Measurements from ENCODE around the gene SLC25A2. TPM values are rescaled to one million over a fixed set of nuclear protein-coding genes. Genes with fewer than 3 reads are reported as not detected.
"Not testable (repeated sequence)": the region's sequence is repeated elsewhere in the genome, so short reads cannot be mapped to it uniquely, and the experiment has no call there.

Gene SLC25A2
- polyA plus RNA-seq, 1 experiment, result not detected

DNA sequence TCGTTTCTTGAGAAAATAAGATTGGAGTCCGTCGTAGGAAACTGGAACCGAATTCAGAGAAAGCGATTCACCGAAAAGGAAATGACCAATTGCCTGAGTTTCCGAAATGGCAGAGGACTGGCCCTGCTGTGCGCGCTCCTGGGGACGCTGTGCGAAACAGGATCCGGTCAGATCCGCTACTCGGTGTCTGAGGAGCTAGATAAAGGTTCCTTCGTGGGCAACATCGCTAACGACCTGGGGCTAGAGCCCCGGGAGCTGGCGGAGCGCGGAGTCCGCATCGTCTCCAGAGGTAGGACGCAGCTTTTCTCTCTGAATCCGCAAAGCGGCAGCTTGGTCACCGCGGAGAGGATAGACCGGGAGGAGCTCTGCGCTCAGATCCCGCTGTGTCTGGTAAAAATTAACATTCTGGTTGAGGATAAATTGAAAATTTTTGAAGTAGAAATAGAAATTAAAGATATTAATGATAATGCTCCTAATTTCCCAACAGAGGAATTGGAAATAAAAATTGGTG, 40.2 kb upstream of the SLC25A2 start:
- no peaks in the 10 kb centered on the region for H3K36me3 ChIP-seq (ENCODE audit: control insufficient read depth, insufficient read depth, low read length)
- POLR2A ChIA-PET, result no interaction called here
- TF ChIP-seq, protein P1, sequence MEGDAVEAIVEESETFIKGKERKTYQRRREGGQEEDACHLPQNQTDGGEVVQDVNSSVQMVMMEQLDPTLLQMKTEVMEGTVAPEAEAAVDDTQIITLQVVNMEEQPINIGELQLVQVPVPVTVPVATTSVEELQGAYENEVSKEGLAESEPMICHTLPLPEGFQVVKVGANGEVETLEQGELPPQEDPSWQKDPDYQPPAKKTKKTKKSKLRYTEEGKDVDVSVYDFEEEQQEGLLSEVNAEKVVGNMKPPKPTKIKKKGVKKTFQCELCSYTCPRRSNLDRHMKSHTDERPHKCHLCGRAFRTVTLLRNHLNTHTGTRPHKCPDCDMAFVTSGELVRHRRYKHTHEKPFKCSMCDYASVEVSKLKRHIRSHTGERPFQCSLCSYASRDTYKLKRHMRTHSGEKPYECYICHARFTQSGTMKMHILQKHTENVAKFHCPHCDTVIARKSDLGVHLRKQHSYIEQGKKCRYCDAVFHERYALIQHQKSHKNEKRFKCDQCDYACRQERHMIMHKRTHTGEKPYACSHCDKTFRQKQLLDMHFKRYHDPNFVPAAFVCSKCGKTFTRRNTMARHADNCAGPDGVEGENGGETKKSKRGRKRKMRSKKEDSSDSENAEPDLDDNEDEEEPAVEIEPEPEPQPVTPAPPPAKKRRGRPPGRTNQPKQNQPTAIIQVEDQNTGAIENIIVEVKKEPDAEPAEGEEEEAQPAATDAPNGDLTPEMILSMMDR (IDR thresholded peaks at IDR 0.05; ENCODE audit: insufficient read depth, low read depth, low read length), result no peak
- CTCF ChIA-PET, result interaction anchor here (0.6 to 3.4 kb wide), 13 partner anchors 9 to 223 kb away, joined by 3 to 17 read pairs (median 8); partner anchors contain the start of genes PCDHGA1, PCDHGA12, PCDHGA4 and PCDHGB3
- H3K4me3 ChIP-seq (ENCODE audit: low read depth, low read length), result peak overlapping the region; percentile 18
- no peak for DNase-seq (ENCODE audit: low read depth)
- no peaks in the 10 kb centered on the region for H3K27me3 ChIP-seq (ENCODE audit: control insufficient read depth, insufficient read depth, low read length)

DNA sequence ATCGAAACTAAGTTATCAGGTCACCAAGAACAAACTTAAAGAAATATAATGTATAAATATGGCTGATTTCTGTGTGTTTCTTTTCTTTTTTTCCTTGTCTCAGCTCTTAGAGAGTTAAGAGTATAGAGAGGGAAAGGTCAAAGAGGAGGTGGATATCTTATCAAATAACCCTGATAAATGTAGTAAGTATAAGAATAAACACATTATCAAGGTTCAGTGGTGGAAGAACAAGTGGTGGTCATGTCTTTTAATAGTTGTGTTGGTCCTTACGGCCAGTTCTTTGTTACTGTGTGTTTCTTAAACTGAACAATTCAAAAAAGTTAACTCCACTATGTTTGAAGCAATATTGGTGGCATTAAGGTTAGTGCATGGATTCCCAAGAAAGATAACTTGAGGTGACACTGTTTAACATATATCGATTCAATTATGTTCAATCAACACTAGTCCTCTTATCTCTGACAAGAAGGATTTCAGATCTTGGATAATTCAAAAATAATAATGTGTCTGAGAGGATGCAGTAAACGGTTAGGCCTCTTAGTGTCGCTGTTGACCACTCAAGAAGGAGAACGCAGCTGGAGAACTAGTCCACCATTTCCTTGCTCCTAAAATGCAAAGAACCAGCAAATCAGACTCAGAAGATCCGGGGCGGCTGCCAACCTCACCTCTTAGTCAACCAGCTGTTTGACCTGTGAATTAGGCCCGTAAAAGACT, 39.5 kb upstream of the SLC25A2 start, which contains the start of gene PCDHGA3:
TSS of gene PCDHGA3 (plus strand) at position 588 of the 711 bp plus-strand sequence. CDS start 205 bp downstream, outside the sequence.
- ChIA-PET POLR2A (no interaction called here), CTCF (interaction anchor here (0.8 to 3.4 kb wide), 14 partner anchors 9 to 224 kb away, joined by 3 to 17 read pairs (median 6); partner anchors contain the start of genes PCDHGA1, PCDHGA12, PCDHGA4 and PCDHGB2)
- Histone ChIP-seq H3K4me3 (ENCODE audit: low read depth, low read length) (peak within 1 kb of the TSS; percentile 18), H3K27me3 (ENCODE audit: control insufficient read depth, insufficient read depth, low read length) (no peaks in the 10 kb centered on the region), H3K36me3 (ENCODE audit: control insufficient read depth, insufficient read depth, low read length) (no peaks in the 10 kb centered on the region)
- no peak for DNase-seq (ENCODE audit: low read depth)
- TF ChIP-seq, protein P1 (IDR thresholded peaks at IDR 0.05; ENCODE audit: insufficient read depth, low read depth, low read length), result peak; percentile 42; the same call in 1 of the 2 replicates

DNA sequence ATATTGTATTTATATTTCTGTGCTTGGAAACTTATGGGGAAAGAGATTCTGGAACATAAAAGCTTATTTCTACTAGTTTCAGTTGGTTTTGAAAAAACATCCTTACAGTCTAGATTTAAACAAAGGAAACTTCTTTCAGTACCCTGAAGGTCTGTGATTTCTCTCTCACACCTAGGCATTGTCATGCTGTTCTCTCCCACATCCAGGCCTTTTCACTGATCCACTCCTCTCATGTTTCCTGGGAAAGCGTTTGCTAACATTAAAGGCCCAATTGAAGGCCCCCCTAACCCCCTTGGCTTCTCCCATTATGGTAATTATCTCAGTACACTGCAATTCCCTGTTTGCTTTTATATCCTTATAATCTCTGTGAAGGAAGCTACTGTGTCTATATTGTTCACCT, 38.9 kb upstream of the SLC25A2 start:
- Histone ChIP-seq H3K4me3 (ENCODE audit: low read depth, low read length) (no peak overlapping the region), H3K36me3 (ENCODE audit: control insufficient read depth, insufficient read depth, low read length) (no peaks in the 10 kb centered on the region), H3K27me3 (ENCODE audit: control insufficient read depth, insufficient read depth, low read length) (no peaks in the 10 kb centered on the region)
- TF ChIP-seq, protein P1 (IDR thresholded peaks at IDR 0.05; ENCODE audit: insufficient read depth, low read depth, low read length), result no peak
- POLR2A ChIA-PET, result no interaction called here
- CTCF ChIA-PET, result interaction anchor here (0.5 to 3.4 kb wide), 10 partner anchors 10 to 220 kb away, joined by 3 to 17 read pairs (median 6); partner anchors contain the start of genes PCDHGA1, PCDHGA4, PCDHGB2 and TAF7
- no peak for DNase-seq (ENCODE audit: low read depth)

DNA sequence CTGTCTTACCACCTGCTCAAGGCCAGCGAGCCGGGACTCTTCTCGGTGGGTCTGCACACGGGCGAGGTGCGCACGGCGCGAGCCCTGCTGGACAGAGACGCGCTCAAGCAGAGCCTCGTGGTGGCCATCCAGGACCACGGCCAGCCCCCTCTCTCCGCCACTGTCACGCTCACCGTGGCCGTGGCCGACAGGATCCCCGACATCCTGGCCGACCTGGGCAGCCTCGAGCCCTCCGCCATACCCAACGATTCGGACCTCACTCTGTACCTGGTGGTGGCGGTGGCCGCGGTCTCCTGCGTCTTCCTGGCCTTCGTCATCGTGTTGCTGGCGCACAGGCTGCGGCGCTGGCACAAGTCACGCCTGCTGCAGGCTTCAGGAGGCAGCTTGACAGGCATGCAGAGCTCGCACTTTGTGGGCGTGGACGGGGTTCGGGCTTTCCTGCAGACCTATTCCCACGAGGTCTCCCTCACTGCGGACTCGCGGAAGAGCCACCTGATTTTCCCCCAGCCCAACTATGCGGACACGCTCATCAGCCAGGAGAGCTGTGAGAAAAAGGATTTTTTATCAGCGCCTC, 37.0 kb upstream of the SLC25A2 start:
- DNase-seq (ENCODE audit: low read depth); POLR2A ChIA-PET; H3K36me3 ChIP-seq (ENCODE audit: control insufficient read depth, insufficient read depth, low read length); H3K4me3 ChIP-seq (ENCODE audit: low read depth, low read length); H3K27me3 ChIP-seq (ENCODE audit: control insufficient read depth, insufficient read depth, low read length): not testable (repeated sequence)
- CTCF ChIA-PET, result interaction anchor here (1.3 to 2.1 kb wide), 2 partner anchors 10 to 21 kb away, joined by 3 to 4 read pairs; partner anchors contain the start of gene TAF7

DNA sequence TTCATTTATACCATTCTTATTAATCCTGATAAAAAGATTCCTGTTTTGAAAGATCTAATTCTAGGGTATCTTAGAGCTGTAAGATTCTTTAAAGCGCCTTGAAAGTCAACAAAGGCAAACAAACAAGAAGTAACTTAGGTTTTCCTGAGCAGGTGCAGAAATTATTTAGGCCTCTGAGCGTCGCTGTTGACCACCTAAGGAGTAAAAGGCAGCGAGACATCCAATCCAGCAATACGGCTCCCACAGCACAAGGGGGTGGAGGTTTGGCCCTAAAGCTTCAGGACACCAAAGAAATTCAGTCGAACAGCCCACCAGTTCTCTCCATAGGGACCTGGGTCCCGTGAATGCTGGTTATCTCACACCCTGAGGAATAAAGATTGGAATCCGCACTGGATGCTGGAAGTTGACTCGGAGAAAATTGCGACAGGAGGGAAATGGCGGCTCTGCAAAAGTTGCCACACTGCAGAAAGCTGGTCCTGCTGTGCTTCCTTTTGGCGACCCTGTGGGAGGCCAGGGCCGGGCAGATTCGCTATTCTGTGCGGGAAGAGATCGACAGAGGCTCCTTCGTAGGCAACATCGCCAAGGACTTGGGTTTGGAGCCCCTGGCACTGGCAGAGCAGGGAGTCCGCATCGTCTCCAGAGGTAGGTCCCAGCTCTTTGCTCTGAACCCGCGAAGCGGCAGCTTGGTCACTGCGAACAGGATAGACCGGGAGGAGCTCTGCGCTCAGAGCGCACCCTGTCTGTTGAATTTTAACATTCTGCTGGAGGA, 34.9 kb upstream of the SLC25A2 start, which contains the start of gene PCDHGA2:
TSS of gene PCDHGA2 (plus strand) at position 223 of the 769 bp plus-strand sequence.
- CTCF ChIA-PET, result interaction anchor here (0.6 to 2.9 kb wide), 27 partner anchors 9 to 281 kb away, joined by 3 to 37 read pairs (median 4); partner anchors contain the start of genes PCDHGA1, PCDHGA10, PCDHGA4 and PCDHGA6

DNA sequence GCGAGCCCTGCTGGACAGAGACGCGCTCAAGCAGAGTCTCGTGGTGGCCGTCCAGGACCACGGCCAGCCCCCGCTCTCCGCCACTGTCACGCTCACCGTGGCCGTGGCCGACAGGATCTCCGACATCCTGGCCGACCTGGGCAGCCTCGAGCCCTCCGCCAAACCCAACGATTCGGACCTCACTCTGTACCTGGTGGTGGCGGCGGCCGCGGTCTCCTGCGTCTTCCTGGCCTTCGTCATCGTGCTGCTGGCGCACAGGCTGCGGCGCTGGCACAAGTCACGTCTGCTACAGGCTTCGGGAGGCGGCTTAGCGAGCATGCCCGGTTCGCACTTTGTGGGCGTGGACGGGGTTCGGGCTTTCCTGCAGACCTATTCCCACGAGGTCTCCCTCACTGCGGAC, 28.7 kb upstream of the SLC25A2 start:
- H3K27me3 ChIP-seq (ENCODE audit: control insufficient read depth, insufficient read depth, low read length); H3K36me3 ChIP-seq (ENCODE audit: control insufficient read depth, insufficient read depth, low read length); POLR2A ChIA-PET; DNase-seq (ENCODE audit: low read depth); H3K4me3 ChIP-seq (ENCODE audit: low read depth, low read length): not testable (repeated sequence)
- CTCF ChIA-PET, result interaction anchor here (0.6 to 2.2 kb wide), 4 partner anchors 11 to 231 kb away, joined by 3 to 12 read pairs (median 4); partner anchors contain the start of genes PCDHGA3 and PCDHGB6

More for the DNA sequence above, 34.9 kb upstream of the SLC25A2 start, which contains the start of gene PCDHGA2:
- TF ChIP-seq, protein P1 (IDR thresholded peaks at IDR 0.05; ENCODE audit: insufficient read depth, low read depth, low read length), result peak; percentile 66
- H3K27me3 ChIP-seq (ENCODE audit: control insufficient read depth, insufficient read depth, low read length), result no peaks in the 10 kb centered on the region
- POLR2A ChIA-PET, result no interaction called here
- H3K36me3 ChIP-seq (ENCODE audit: control insufficient read depth, insufficient read depth, low read length), result no peaks in the 10 kb centered on the region
- peak within 1 kb of the TSS; percentile 38 for H3K4me3 ChIP-seq (ENCODE audit: low read depth, low read length)
- DNase-seq (ENCODE audit: low read depth), result no peak
